ENCODE data around the gene CDK2AP2.
"Not testable (repeated sequence)": the region's sequence is repeated elsewhere in the genome, so short reads cannot be mapped to it uniquely, and the experiment has no call there.

CDK2AP2 gene

DNA sequence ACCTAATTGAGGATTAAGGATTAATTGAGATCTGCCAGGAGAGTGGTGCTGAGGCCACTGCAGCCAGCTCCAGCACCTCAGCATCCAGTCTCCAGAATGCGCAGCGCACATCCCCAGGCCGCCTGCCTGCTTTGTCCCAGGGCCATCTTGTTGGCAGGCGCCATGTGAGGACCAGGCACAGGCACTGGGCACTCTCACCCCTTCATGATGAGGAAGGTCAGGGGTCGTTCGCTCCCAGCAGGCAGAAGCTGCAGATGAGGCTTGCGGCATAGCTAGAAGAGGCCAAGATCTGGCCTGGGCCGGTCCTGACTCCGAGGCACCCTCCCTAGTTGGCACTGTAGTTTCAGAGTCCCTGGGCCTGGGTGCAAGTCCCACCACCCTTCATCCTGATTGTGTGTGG, 8.8 kb upstream of the CDK2AP2 start:
- H4K20me1 ChIP-seq (ENCODE audit: control insufficient read depth, insufficient read depth, low read depth, low read length): no peaks in the 10 kb centered on the region
- no peak overlapping the region for H3K27ac ChIP-seq (ENCODE audit: low read depth, low read length)
- H3K27me3 ChIP-seq (ENCODE audit: control insufficient read depth, low read length): peaks cover 23% of the 10 kb centered on the region
- TF ChIP-seq EZH2phosphoT487 (IDR thresholded peaks at IDR 0.05; ENCODE audit: borderline replicate concordance, low read length): no peak
- TF ChIP-seq, protein P1, sequence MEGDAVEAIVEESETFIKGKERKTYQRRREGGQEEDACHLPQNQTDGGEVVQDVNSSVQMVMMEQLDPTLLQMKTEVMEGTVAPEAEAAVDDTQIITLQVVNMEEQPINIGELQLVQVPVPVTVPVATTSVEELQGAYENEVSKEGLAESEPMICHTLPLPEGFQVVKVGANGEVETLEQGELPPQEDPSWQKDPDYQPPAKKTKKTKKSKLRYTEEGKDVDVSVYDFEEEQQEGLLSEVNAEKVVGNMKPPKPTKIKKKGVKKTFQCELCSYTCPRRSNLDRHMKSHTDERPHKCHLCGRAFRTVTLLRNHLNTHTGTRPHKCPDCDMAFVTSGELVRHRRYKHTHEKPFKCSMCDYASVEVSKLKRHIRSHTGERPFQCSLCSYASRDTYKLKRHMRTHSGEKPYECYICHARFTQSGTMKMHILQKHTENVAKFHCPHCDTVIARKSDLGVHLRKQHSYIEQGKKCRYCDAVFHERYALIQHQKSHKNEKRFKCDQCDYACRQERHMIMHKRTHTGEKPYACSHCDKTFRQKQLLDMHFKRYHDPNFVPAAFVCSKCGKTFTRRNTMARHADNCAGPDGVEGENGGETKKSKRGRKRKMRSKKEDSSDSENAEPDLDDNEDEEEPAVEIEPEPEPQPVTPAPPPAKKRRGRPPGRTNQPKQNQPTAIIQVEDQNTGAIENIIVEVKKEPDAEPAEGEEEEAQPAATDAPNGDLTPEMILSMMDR (IDR thresholded peaks at IDR 0.05; ENCODE audit: low read depth, low read length, poor library complexity, severe bottlenecking): no peak
- H3K4me3 ChIP-seq (ENCODE audit: low read length): no peak overlapping the region
- no peaks in the 10 kb centered on the region for H3K4me1 ChIP-seq (ENCODE audit: control insufficient read depth, low read length)
- no peaks in the 10 kb centered on the region for H3K36me3 ChIP-seq (ENCODE audit: control insufficient read depth, low read length)
- H3K4me2 ChIP-seq (ENCODE audit: low read length): no peak overlapping the region
- H3K79me2 ChIP-seq (ENCODE audit: control insufficient read depth, low read length): no peaks in the 10 kb centered on the region
- H3K9me2 ChIP-seq (replicated peaks; ENCODE audit: control insufficient read depth, low read length): no peaks in the 10 kb centered on the region
- H3F3A ChIP-seq (ENCODE audit: control insufficient read depth, insufficient read depth): no peaks in the 10 kb centered on the region
- H3K9me3 ChIP-seq (ENCODE audit: control insufficient read depth, insufficient read depth, low read length): no peaks in the 10 kb centered on the region

DNA sequence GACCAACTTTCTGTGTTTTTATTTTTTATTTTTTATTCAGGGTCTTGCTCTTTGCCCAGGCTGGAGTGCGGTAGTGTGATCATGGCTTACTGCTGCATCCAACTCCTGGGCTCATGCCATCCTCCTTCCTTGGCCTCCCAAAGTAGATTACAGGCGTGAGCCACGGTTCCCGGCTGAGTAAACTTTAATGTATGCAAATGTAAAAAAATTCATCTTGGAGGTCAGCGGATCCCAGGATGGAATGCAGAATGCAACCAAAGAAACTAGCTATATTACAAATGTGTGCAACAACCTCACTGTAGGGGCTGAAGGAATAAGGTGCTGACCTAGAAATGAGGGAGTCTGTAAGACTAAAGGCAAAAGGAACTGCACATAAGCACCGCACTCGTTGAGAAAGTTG, 6.2 kb upstream of the CDK2AP2 start:
- H3K36me3 ChIP-seq (ENCODE audit: control insufficient read depth, low read length): no peaks in the 10 kb centered on the region
- no peaks in the 10 kb centered on the region for H4K20me1 ChIP-seq (ENCODE audit: control insufficient read depth, insufficient read depth, low read depth, low read length)
- no peaks in the 10 kb centered on the region for H3K9me3 ChIP-seq (ENCODE audit: control insufficient read depth, insufficient read depth, low read length)
- no peak overlapping the region for H3K4me2 ChIP-seq (ENCODE audit: low read length)
- no peaks in the 10 kb centered on the region for H3F3A ChIP-seq (ENCODE audit: control insufficient read depth, insufficient read depth)
- no peaks in the 10 kb centered on the region for H3K79me2 ChIP-seq (ENCODE audit: control insufficient read depth, low read length)
- no peak overlapping the region for H3K27ac ChIP-seq (ENCODE audit: low read depth, low read length)
- no peak overlapping the region for H3K4me3 ChIP-seq (ENCODE audit: low read length)
- TF ChIP-seq, protein P1 (IDR thresholded peaks at IDR 0.05; ENCODE audit: low read depth, low read length, poor library complexity, severe bottlenecking): no peak
- TF ChIP-seq EZH2phosphoT487 (IDR thresholded peaks at IDR 0.05; ENCODE audit: borderline replicate concordance, low read length): no peak
- peaks cover 2% of the 10 kb centered on the region for H3K4me1 ChIP-seq (ENCODE audit: control insufficient read depth, low read length)
- peaks cover 28% of the 10 kb centered on the region for H3K27me3 ChIP-seq (ENCODE audit: control insufficient read depth, low read length)
- H3K9me2 ChIP-seq (replicated peaks; ENCODE audit: control insufficient read depth, low read length): no peaks in the 10 kb centered on the region

DNA sequence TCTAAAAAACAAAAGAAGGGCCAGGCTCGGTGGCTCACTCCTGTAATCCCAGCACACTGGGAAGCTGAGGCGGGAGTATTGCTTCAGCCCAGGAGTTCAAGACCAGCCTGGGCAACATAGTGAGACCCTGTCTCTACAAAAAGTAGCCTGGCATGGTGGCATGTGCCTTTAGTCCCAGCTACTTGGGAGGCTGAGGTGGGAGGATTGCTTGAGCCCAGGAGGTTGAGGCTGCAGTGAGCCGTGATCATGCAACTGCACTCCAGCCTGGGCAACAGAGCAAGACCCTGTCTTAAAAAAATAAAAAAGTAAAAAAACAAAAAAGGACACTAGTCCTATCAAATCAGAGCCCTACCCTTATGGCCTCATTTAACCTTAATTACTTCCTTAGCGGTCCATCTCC, 3.6 kb upstream of the CDK2AP2 start:
- not testable (repeated sequence) for H3K4me2 ChIP-seq (ENCODE audit: low read length); H3K4me3 ChIP-seq (ENCODE audit: low read length); H3K36me3 ChIP-seq (ENCODE audit: control insufficient read depth, low read length); H3K9me3 ChIP-seq (ENCODE audit: control insufficient read depth, insufficient read depth, low read length); H4K20me1 ChIP-seq (ENCODE audit: control insufficient read depth, insufficient read depth, low read depth, low read length); H3F3A ChIP-seq (ENCODE audit: control insufficient read depth, insufficient read depth); H3K9me2 ChIP-seq (replicated peaks; ENCODE audit: control insufficient read depth, low read length); H3K27ac ChIP-seq (ENCODE audit: low read depth, low read length)
- Histone ChIP-seq H3K27me3 (ENCODE audit: control insufficient read depth, low read length) (peaks cover 28% of the 10 kb centered on the region), H3K79me2 (ENCODE audit: control insufficient read depth, low read length) (peaks cover 12% of the 10 kb centered on the region), H3K4me1 (ENCODE audit: control insufficient read depth, low read length) (peaks cover 14% of the 10 kb centered on the region)

DNA sequence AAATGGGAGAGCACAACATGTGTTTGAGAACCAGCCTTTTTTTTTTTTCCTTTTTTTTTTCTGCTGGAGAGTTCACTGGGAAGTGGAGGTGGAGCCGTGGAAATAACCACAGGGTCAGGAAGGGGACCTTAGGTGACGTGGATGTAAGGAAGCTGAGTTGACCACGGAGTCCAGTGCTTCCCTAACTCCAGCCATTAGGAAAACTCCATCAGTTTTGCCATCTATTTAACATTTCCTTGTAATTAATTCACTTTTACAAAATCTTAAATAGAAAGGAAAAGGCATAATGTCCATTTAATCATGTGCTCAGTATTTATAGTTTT, 2.0 kb upstream of the CDK2AP2 start:
- Histone ChIP-seq H3K9me2 (replicated peaks; ENCODE audit: control insufficient read depth, low read length) (no peaks in the 10 kb centered on the region), H3K79me2 (ENCODE audit: control insufficient read depth, low read length) (peaks cover 25% of the 10 kb centered on the region), H3K36me3 (ENCODE audit: control insufficient read depth, low read length) (peaks cover 12% of the 10 kb centered on the region), H4K20me1 (ENCODE audit: control insufficient read depth, insufficient read depth, low read depth, low read length) (no peaks in the 10 kb centered on the region), H3K4me1 (ENCODE audit: control insufficient read depth, low read length) (peaks cover 28% of the 10 kb centered on the region), H3K4me3 (ENCODE audit: low read length) (no peak overlapping the region), H3F3A (ENCODE audit: control insufficient read depth, insufficient read depth) (peaks cover 4% of the 10 kb centered on the region), H3K27ac (ENCODE audit: low read depth, low read length) (no peak overlapping the region), H3K9me3 (ENCODE audit: control insufficient read depth, insufficient read depth, low read length) (no peaks in the 10 kb centered on the region), H3K27me3 (ENCODE audit: control insufficient read depth, low read length) (peaks cover 24% of the 10 kb centered on the region), H3K4me2 (ENCODE audit: low read length) (no peak overlapping the region)
- TF ChIP-seq EZH2phosphoT487 (IDR thresholded peaks at IDR 0.05; ENCODE audit: borderline replicate concordance, low read length): no peak
- TF ChIP-seq, protein P1 (IDR thresholded peaks at IDR 0.05; ENCODE audit: low read depth, low read length, poor library complexity, severe bottlenecking): no peak
